Ovary (tissue), 9 donors: ENCODE results near the gene ZNF584. TPM values are rescaled to one million over a fixed set of nuclear protein-coding genes. Genes with fewer than 3 reads are reported as not detected.

Experiments
- DNase-seq, 5 donors: peaks; one replicate each; pipeline ENCODE4 v3.0.0-alpha.2; 2019 to 2020
- H3K27ac ChIP-seq, 2 donors: fragments of 200-600 bp; one replicate each; pipeline versions ENCODE4 v1.5.1 to v1.8.0; 2019 to 2022
- H3K27me3 ChIP-seq: fragments of 200-600 bp; one replicate; pipeline ENCODE4 v1.8.0; 2022
- H3K36me3 ChIP-seq: fragments of 200-600 bp; sonication (generic); one replicate; pipeline ENCODE4 v1.5.1; 2019
- H3K4me1 ChIP-seq: one replicate; pipeline ENCODE4 v1.8.1; 2013; ENCODE audit warnings: mild to moderate bottlenecking, moderate library complexity; ENCODE audit not compliant: insufficient read depth
- H3K4me3 ChIP-seq: fragments of 200-600 bp; sonication (generic); one replicate; pipeline ENCODE4 v1.5.1; 2017
- H3K9me3 ChIP-seq, 2 donors: fragments of 200-600 bp in 1 of 2; sonication (generic) in 1 of 2; one replicate each; pipeline versions ENCODE4 v1.5.1 to v1.8.1; 2013 to 2019; ENCODE audit warnings: mild to moderate bottlenecking in 1 of 2, moderate library complexity in 1 of 2
- CTCF ChIP-seq, 3 donors: fragments of 450-650 bp in 2 of 3; fragments of 200-600 bp in 1 of 3; IDR thresholded peaks; one replicate each; pipeline versions ENCODE4 v1.5.1 to v1.8.0; 2016 to 2022; ENCODE audit warnings: antibody characterized with exemption in 3 of 3, mild to moderate bottlenecking in 1 of 3
- EP300 ChIP-seq: sonication (generic); formaldehyde crosslinking; IDR thresholded peaks from one replicate; pipeline ENCODE4 v1.6.1; 2017; ENCODE audit warnings: antibody characterized with exemption
- POLR2A ChIP-seq: fragments of 450-650 bp; IDR thresholded peaks from one replicate; pipeline ENCODE4 v1.6.1; 2017; ENCODE audit warnings: antibody characterized with exemption, mild to moderate bottlenecking, moderate library complexity
- WGBS, 3 donors: extraction: QIAGEN DNeasy Blood & Tissue Kit in 1 of 3; methylation state at CpG; one replicate each; pipeline versions ENCODE4 v1.1.5 to v1.1.7; 2013 to 2017; 5-methylcytosine and 5-hydroxymethylcytosine counted together
- intact Hi-C, 4 donors: fragments of 100-400 bp; cut with DNase I; formaldehyde crosslinking; loops; one replicate each; pipeline versions ENCODE4 v1.11.0 to v1.15.1; 2022 to 2023
- polyA plus RNA-seq, 2 donors: library from polyadenylated mRNA; stranded (reverse); fragments of 200-250 nt in 1 of 2; fragments of 350-450 nt in 1 of 2; fragmentation: Illumina TruSeq in 1 of 2; extraction: RNeasy Lipid Tissue Mini Kit (QIAGEN cat#74804) in 1 of 2; gene quantifications; one replicate each; pipeline ENCODE4 v1.2.3, GENCODE V29; 2013 to 2014
- total RNA-seq, 7 donors: library from RNA; depleted of rRNA in 2 of 7; stranded (reverse); fragments of >200 nt in 2 of 7; fragmentation: NEBNext Ultra II Directional in 3 of 7; extraction: Animal tissue kit (Norgen Biotek cat#: 25700) in 3 of 7; gene quantifications; one replicate each; pipeline versions ENCODE4 v1.1.0 to v1.2.4, GENCODE V29; 2016 to 2023
- donor health status: DM: no; HTN: no; CAD: no; lungs with moderate emphysema.
- donor health status: DM: no; HTN: no; CAD: no.
- donor health status: Bipolar disorder and iron deficiency.
- donor health status: DM: yes; HTN: yes; CAD: no.
- donor health status: DM: no; HTN: no; CAD: no.
- donor health status: DM: yes; HTN: yes; CAD: no.

Gene ZNF584
- total and polyA plus RNA-seq, 9 donors, result 11.0 to 24.3 (median 21.4) TPM

GRCh38 chr19:58385313-58385890, 23.0 kb upstream of the ZNF584 start:
- TF ChIP-seq CTCF (IDR thresholded peaks at IDR 0.05) (no peak), EP300 (no peak), POLR2A (no peak)
- Histone ChIP-seq H3K36me3 (no peaks in the 10 kb centered on the region), H3K27me3 (no peaks in the 10 kb centered on the region), H3K4me1 (peaks cover 23% of the 10 kb centered on the region), H3K27ac (peak overlapping the region; percentile 84 to 92), H3K9me3 (no peaks in the 10 kb centered on the region), H3K4me3 (no peak overlapping the region)
- 60 to 69% (median 66%) methylated on average over 8 to 9 of the region's 9 CpGs for WGBS, 3 donors
- DNase-seq, result peak in 1 of 5 donors; percentile 42
- intact Hi-C loops, result no loop called here

DNA sequence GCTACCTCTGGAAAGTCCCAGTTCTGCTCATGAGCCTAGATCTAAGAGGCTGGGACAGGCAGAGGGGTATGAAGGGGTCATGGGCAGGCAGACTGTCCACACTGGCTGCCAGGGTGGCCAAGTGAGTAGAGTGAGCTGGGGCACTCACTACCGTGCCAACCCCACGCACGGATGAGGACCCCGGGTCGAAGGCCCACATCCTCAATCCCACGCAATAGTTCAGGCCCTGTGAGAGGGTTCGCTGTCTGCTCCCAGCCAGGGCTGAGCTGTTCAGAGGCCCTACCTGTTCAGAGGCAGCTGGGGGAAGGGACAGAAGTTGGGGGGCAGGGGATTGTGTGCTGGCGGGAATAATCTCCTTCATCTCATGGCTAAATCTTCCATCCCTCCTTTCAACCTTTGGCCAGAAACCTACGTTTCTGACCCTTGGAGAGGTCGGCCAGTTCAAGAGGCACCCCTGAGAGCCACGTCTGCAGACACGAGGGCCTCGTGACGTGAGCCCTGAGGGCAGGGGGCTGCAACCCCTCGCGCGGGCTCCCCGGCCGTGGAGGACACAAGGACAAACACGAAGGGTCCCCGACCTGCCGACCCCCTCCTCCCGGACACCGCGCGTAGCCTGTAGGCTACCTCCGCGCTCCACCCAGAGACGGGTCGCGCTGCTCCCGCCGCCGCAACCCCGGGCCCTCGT, 22.4 kb upstream of the ZNF584 start:
- Histone ChIP-seq H3K27ac (peak overlapping the region; percentile 84 to 92), H3K9me3 (no peaks in the 10 kb centered on the region), H3K4me3 (peak overlapping the region; percentile 82), H3K4me1 (peaks cover 23% of the 10 kb centered on the region), H3K27me3 (no peaks in the 10 kb centered on the region), H3K36me3 (no peaks in the 10 kb centered on the region)
- WGBS, 3 donors, result 2 to 7% (median 2%) methylated on average over 29 to 36 of the region's 36 CpGs
- peak in 2 of 5 donors; percentile 43 to 49 for DNase-seq
- TF ChIP-seq POLR2A, result no peak
- TF ChIP-seq CTCF (IDR thresholded peaks at IDR 0.05), result no peak
- TF ChIP-seq EP300, result no peak
- intact Hi-C loops, result no loop called here

GRCh38 chr19:58386576-58387337, 21.7 kb upstream of the ZNF584 start, which contains the start of gene RPS5:
TSS of gene RPS5 (plus strand) at chr19:58387269. CDS start at chr19:58388138, 869 bp downstream.
- Histone ChIP-seq H3K36me3 (no peaks in the 10 kb centered on the region), H3K9me3 (no peaks in the 10 kb centered on the region), H3K27ac (peak within 1 kb of the TSS; percentile 84 to 92), H3K4me1 (peaks cover 22% of the 10 kb centered on the region), H3K4me3 (peak within 1 kb of the TSS; percentile 82), H3K27me3 (no peaks in the 10 kb centered on the region)
- peak; percentile 82 for TF ChIP-seq POLR2A
- TF ChIP-seq EP300, result no peak
- 0 to 1% (median 1%) methylated on average over 58 to 64 of the region's 64 CpGs for WGBS, 3 donors
- intact Hi-C loops, result no loop called here
- peak; percentile 94 to 96 (median 95) for DNase-seq

DNA sequence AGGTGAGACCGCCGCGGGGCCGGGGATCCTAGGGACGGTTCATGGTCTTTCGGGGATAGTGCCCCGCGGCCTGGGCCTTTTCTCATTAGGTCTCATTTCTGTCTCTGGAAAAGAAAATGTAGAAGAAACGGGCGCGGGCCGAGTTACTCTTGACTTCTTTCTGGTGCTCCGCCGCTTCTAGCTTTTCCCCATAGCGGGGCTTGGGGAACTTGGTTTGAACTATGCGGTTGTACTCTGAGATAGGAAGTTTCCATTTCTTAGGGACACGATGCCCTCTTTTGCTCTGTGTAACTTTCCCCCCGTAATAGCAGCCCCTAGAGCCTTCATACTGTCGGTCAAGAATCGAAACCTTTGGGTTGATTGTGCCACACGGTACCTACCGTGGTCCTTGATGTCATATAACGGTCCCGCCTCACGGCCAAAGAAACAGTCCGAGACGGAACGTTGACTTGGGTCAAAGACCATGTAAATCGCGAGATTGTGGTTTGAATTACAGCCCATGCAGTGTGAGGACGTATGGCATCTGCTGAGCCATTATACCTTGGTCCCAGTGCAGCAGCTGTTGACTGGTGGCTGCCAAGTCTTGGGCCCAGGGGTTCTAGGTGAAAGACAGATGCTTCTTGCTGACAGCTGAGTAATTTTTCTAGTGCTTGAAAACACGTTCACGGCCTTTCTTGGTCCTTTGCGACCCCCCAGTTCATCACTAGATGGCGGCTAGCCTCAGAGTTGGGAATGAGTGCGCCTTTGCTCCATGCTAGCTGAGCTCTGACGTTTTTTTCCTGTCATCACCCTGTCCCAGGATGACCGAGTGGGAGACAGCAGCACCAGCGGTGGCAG, 20.9 kb upstream of the ZNF584 start:
- intact Hi-C loops, result no loop called here
- no peaks in the 10 kb centered on the region for H3K9me3 ChIP-seq
- no peaks in the 10 kb centered on the region for H3K27me3 ChIP-seq
- TF ChIP-seq POLR2A (no peak), EP300 (no peak), CTCF (IDR thresholded peaks at IDR 0.05) (no peak)
- peak overlapping the region; percentile 82 for H3K4me3 ChIP-seq
- H3K4me1 ChIP-seq, result peaks cover 20% of the 10 kb centered on the region
- no peak for DNase-seq
- WGBS, 3 donors, result 7 to 8% (median 8%) methylated on average over 39 of the region's 39 CpGs
- H3K36me3 ChIP-seq, result no peaks in the 10 kb centered on the region
- peak overlapping the region in 1 of 2 donors; percentile 92 for H3K27ac ChIP-seq
